Hepatocyte (in vitro differentiated cells): ENCODE data around the gene CDC42BPA. TPM values are rescaled to one million over a fixed set of nuclear protein-coding genes. Genes with fewer than 3 reads are reported as not detected.
A peak's percentile ranks its signal among the peaks of the same experiment; 100 is the strongest.

Experiments
- DNase-seq: peaks from one replicate; pipeline ENCODE4 v3.0.0-alpha.2; 2016; ENCODE audit warnings: low spot score
- H2AFZ ChIP-seq: fragments of 200-600 bp; sonication (generic); 2 replicates; pipeline ENCODE4 v1.6.0; 2016; ENCODE audit warnings: antibody characterized with exemption, mild to moderate bottlenecking
- H3K27ac ChIP-seq: fragments of 200-600 bp; sonication (generic); 2 replicates; pipeline ENCODE4 v1.5.1; 2016; ENCODE audit warnings: mild to moderate bottlenecking
- H3K27me3 ChIP-seq: fragments of 200-600 bp; sonication (generic); 2 replicates; pipeline ENCODE4 v1.6.1; 2016
- H3K36me3 ChIP-seq: fragments of 200-600 bp; sonication (generic); replicated peaks from 2 replicates; pipeline ENCODE4 v1.5.1; 2016; ENCODE audit warnings: low read depth; ENCODE audit not compliant: insufficient read depth
- H3K4me1 ChIP-seq: fragments of 200-600 bp; sonication (generic); 2 replicates; pipeline ENCODE4 v1.5.1; 2016; ENCODE audit warnings: mild to moderate bottlenecking, moderate library complexity; ENCODE audit not compliant: insufficient read depth
- H3K4me2 ChIP-seq: fragments of 200-600 bp; sonication (generic); 2 replicates; pipeline ENCODE4 v1.6.0; 2016
- H3K4me3 ChIP-seq: fragments of 200-600 bp; sonication (generic); 2 replicates; pipeline ENCODE4 v1.5.1; 2016; ENCODE audit warnings: mild to moderate bottlenecking
- H3K79me2 ChIP-seq: fragments of 200-600 bp; sonication (generic); 2 replicates; pipeline ENCODE4 v1.6.0; 2017; ENCODE audit warnings: mild to moderate bottlenecking
- H3K9me2 ChIP-seq: fragments of 200-600 bp; sonication (generic); replicated peaks from 2 replicates; pipeline ENCODE4 v1.6.0; 2017; ENCODE audit warnings: mild to moderate bottlenecking; ENCODE audit not compliant: insufficient read depth
- H3K9me3 ChIP-seq: fragments of 200-600 bp; sonication (generic); 2 replicates; pipeline ENCODE4 v1.5.1; 2016; ENCODE audit warnings: low read depth, mild to moderate bottlenecking
- H4K20me1 ChIP-seq: fragments of 200-600 bp; sonication (generic); 2 replicates; pipeline ENCODE4 v1.6.0; 2016; ENCODE audit warnings: mild to moderate bottlenecking; ENCODE audit not compliant: insufficient read depth, poor library complexity, severe bottlenecking
- EZH2 ChIP-seq: fragments of 200-600 bp; sonication (generic); IDR thresholded peaks from 2 replicates; pipeline ENCODE4 v1.6.1; 2016; ENCODE audit warnings: antibody characterized with exemption, mild to moderate bottlenecking, borderline replicate concordance
- EZH2phosphoT487 ChIP-seq: fragments of 200-600 bp; sonication (generic); IDR thresholded peaks from one replicate; pipeline ENCODE4 v1.6.1; 2018; ENCODE audit warnings: antibody characterized with exemption, mild to moderate bottlenecking, low read depth, moderate library complexity; ENCODE audit not compliant: unreplicated experiment, severe bottlenecking
- WGBS: methylation state at CpG from one replicate; pipeline ENCODE4 v1.1.6; 2016; ENCODE audit warnings: low lambda C conversion rate; ENCODE audit errors: missing lambda C conversion rate; 5-methylcytosine and 5-hydroxymethylcytosine counted together
- polyA plus RNA-seq: library from polyadenylated mRNA; unstranded; fragments of >200 nt; fragmentation: Nextera tagmentation; extraction: Ambion mirVana; gene quantifications from 2 replicates; pipeline ENCODE4 v1.2.1, GENCODE V29; 2016
- total RNA-seq: library from RNA; depleted of rRNA; stranded (reverse); fragments of >200 nt; gene quantifications from 2 replicates; pipeline ENCODE4 v1.2.3, GENCODE V29; 2014
- TF ChIP-seq, protein P1 (sequence below): fragments of 200-600 bp; sonication (generic); IDR thresholded peaks from 2 replicates; pipeline ENCODE4 v1.5.1; 2016; ENCODE audit warnings: antibody characterized with exemption, mild to moderate bottlenecking; ENCODE audit not compliant: poor library complexity

The CDC42BPA gene
- total and polyA plus RNA-seq, 2 experiments from 2014 or later = 24.5 to 40.9 TPM

DNA sequence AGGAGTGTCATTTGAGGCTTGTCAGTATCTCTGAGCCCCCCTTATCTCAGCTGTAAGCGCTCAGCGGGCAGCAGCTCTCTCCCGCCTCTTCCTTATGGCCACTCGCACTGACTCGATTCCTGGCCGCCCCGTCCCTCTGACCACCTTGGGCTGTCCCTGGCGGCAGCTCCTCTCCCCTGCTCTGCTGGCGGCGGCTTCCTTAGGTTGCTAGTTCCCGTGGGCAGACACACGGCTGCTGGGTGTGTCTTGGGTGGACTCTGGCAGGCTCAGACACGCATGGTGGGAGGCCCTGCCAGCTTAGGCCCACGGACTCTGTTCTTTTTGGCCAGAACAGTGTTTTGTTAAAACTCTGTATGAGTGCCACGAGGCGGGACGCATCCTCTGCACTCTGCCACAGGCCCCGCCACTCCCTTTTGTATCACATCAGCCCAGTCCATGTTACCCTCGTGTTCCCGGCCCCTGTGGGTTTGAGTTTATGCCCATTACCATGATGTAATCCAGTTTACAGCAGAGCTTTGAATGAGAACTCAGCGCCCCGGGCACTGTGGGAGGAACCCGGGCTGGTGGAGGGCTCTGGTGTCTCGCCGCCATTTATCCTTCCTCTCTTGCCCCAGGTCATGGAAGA lies 332.3 kb downstream of the CDC42BPA start:
- Histone ChIP-seq H2AFZ (no peak overlapping the region), H3K4me3 (no peak overlapping the region), H3K4me2 (no peak overlapping the region), H3K27ac (peak overlapping the region; percentile 9), H3K9me2 (no peaks in the 10 kb centered on the region), H3K27me3 (no peaks in the 10 kb centered on the region), H3K9me3 (no peaks in the 10 kb centered on the region), H4K20me1 (no peaks in the 10 kb centered on the region), H3K79me2 (no peaks in the 10 kb centered on the region), H3K4me1 (peaks cover 31% of the 10 kb centered on the region), H3K36me3 (no peaks in the 10 kb centered on the region)
- no peak for DNase-seq
- TF ChIP-seq EZH2phosphoT487 = no peak
- TF ChIP-seq, protein P1, sequence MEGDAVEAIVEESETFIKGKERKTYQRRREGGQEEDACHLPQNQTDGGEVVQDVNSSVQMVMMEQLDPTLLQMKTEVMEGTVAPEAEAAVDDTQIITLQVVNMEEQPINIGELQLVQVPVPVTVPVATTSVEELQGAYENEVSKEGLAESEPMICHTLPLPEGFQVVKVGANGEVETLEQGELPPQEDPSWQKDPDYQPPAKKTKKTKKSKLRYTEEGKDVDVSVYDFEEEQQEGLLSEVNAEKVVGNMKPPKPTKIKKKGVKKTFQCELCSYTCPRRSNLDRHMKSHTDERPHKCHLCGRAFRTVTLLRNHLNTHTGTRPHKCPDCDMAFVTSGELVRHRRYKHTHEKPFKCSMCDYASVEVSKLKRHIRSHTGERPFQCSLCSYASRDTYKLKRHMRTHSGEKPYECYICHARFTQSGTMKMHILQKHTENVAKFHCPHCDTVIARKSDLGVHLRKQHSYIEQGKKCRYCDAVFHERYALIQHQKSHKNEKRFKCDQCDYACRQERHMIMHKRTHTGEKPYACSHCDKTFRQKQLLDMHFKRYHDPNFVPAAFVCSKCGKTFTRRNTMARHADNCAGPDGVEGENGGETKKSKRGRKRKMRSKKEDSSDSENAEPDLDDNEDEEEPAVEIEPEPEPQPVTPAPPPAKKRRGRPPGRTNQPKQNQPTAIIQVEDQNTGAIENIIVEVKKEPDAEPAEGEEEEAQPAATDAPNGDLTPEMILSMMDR = no peak
- TF ChIP-seq EZH2 = no peak
- WGBS = 74% methylated on average over 25 of the region's 25 CpGs

DNA sequence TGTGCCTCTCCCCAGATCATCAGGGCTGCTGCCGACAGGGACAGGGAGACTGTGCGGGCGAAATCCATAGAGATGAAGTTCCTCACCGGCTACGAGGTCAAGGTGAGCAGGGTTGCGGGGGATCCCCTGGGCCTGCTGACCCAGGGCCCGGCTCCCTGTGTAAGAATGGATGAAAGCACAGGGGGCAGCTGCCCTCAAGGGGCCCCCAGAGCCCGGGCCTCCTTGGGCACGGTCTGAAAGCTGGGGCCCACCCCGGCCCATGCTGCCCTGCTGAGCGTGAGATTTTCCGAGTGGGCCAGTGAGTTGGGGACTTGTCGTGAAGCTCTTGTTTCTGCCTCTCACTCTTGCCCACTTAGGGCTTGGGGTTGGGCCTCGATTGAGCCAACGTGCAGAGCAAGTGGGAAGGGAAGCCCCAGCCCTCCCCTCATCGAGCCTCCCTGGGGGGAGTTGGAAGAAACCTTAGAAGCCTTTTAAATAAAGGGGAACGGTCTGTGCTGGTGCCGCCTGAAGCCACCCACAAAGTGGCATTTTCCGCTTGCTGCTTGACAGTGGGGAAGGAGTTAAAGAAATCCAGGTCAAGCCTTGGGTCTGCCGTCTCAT lies 333.0 kb downstream of the CDC42BPA start:
- no peaks in the 10 kb centered on the region for H4K20me1 ChIP-seq
- H3K4me2 ChIP-seq = no peak overlapping the region
- DNase-seq = no peak
- TF ChIP-seq EZH2 (no peak), EZH2phosphoT487 (no peak)
- TF ChIP-seq, protein P1 = no peak
- H3K79me2 ChIP-seq = no peaks in the 10 kb centered on the region
- no peaks in the 10 kb centered on the region for H3K9me3 ChIP-seq
- H3K36me3 ChIP-seq = no peaks in the 10 kb centered on the region
- peak overlapping the region; percentile 9 for H3K27ac ChIP-seq
- peaks cover 25% of the 10 kb centered on the region for H3K4me1 ChIP-seq
- H3K9me2 ChIP-seq = no peaks in the 10 kb centered on the region
- no peak overlapping the region for H2AFZ ChIP-seq
- no peak overlapping the region for H3K4me3 ChIP-seq
- no peaks in the 10 kb centered on the region for H3K27me3 ChIP-seq
- 77% methylated on average over 19 of the region's 20 CpGs for WGBS

DNA sequence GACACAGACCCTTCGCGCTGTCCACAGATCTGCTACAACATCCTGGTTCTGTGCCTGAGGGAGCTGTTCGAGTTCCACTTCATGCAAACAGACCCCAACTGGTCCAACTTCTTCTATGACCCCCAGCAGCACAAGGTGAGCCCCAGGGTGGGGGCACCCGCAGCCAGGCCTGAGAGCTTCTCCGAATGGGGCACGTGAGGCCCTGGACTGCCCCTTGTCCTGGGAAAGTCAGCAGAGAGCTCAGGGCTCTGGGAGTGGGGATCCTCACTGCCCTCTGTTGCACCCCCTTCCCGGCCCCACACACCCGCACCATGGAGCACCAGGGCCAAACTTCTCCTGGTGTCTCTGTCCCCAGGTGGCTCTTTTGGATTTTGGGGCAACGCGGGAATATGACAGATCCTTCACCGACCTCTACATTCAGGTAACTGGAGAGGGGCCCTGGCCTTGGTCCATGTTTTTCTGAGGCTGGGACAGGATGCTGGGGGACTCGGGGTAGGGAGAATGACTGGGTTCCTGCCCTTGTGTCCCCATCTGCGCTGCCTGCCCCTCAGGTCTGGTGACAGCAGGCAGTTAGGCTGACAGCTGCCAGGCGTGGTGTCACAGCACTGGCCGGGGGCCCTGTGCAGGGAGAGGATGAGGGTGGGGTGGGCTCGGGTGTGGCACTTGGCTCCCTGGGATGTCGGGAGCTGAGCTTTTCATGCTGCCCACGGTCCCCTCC lies 333.6 kb downstream of the CDC42BPA start:
- Histone ChIP-seq H3K4me3 (no peak overlapping the region), H4K20me1 (no peaks in the 10 kb centered on the region), H3K36me3 (no peaks in the 10 kb centered on the region), H3K4me2 (no peak overlapping the region), H3K9me3 (no peaks in the 10 kb centered on the region), H2AFZ (no peak overlapping the region), H3K79me2 (no peaks in the 10 kb centered on the region), H3K4me1 (peaks cover 21% of the 10 kb centered on the region), H3K27me3 (no peaks in the 10 kb centered on the region), H3K27ac (no peak overlapping the region), H3K9me2 (no peaks in the 10 kb centered on the region)
- 89% methylated on average over 16 of the region's 18 CpGs for WGBS
- TF ChIP-seq EZH2 = no peak
- TF ChIP-seq, protein P1 = no peak
- TF ChIP-seq EZH2phosphoT487 = no peak
- DNase-seq = no peak
